ENCODE data around the gene TARBP2.

TARBP2 gene

GRCh38 chr12:53493610-53494391 is 7.3 kb upstream of the TARBP2 start:
- H3K4me3 ChIP-seq (ENCODE audit: low read depth, low read length), result peak overlapping the region; percentile 55

- H3K4me3 ChIP-seq (ENCODE audit: low read depth, low read length), result no peak overlapping the region
Measured at GRCh38 chr12:53495903-53496751, 5.0 kb upstream of the TARBP2 start.

- no peak overlapping the region for H3K4me3 ChIP-seq (ENCODE audit: low read depth, low read length)
Measured at GRCh38 chr12:53496752-53497032, 4.4 kb upstream of the TARBP2 start.

- H3K4me3 ChIP-seq (ENCODE audit: low read depth, low read length), result no peak overlapping the region
Measured at GRCh38 chr12:53497461-53497860, 3.6 kb upstream of the TARBP2 start.

GRCh38 chr12:53498235-53498630 is 2.9 kb upstream of the TARBP2 start:
- H3K4me3 ChIP-seq (ENCODE audit: low read depth, low read length), result no peak overlapping the region

GRCh38 chr12:53499266-53500141 is 1.6 kb upstream of the TARBP2 start, which contains the start of gene MAP3K12:
MAP3K12 (minus strand) TSS chr12:53499458; CDS start chr12:53487391, 12,067 bp downstream.
- H3K4me3 ChIP-seq (ENCODE audit: low read depth, low read length), result peak within 1 kb of the TSS; percentile 63

- peak overlapping the region; percentile 63 for H3K4me3 ChIP-seq (ENCODE audit: low read depth, low read length)
Measured at GRCh38 chr12:53500142-53500775, 824 bp upstream of the TARBP2 start.

GRCh38 chr12:53501615-53502181 is 615 bp downstream of the TARBP2 start:
- H3K4me3 ChIP-seq (ENCODE audit: low read depth, low read length), result peak overlapping the region; percentile 59

- H3K4me3 ChIP-seq (ENCODE audit: low read depth, low read length), result no peak overlapping the region
Measured at GRCh38 chr12:53502331-53502730, 1.2 kb downstream of the TARBP2 start.

- no peak overlapping the region for H3K4me3 ChIP-seq (ENCODE audit: low read depth, low read length)
Measured at GRCh38 chr12:53502983-53503728, 2.1 kb downstream of the TARBP2 start.

- H3K4me3 ChIP-seq (ENCODE audit: low read depth, low read length), result no peak overlapping the region
Measured at GRCh38 chr12:53504004-53504920, 3.2 kb downstream of the TARBP2 start.

GRCh38 chr12:53505086-53505485 is 4.0 kb downstream of the TARBP2 start:
- H3K4me3 ChIP-seq (ENCODE audit: low read depth, low read length), result no peak overlapping the region

- no peak overlapping the region for H3K4me3 ChIP-seq (ENCODE audit: low read depth, low read length)
Measured at GRCh38 chr12:53505555-53506449, 4.7 kb downstream of the TARBP2 start.

GRCh38 chr12:53506450-53506785 is 5.3 kb downstream of the TARBP2 start:
- H3K4me3 ChIP-seq (ENCODE audit: low read depth, low read length), result no peak overlapping the region

- no peak within 1 kb of the TSS for H3K4me3 ChIP-seq (ENCODE audit: low read depth, low read length)
Measured at GRCh38 chr12:53506881-53507602, 6.0 kb downstream of the TARBP2 start, which contains the start of gene NPFF. NPFF (minus strand) TSS chr12:53507484; CDS start chr12:53507474, 10 bp downstream.

GRCh38 chr12:53507603-53507885 is 6.5 kb downstream of the TARBP2 start:
- no peak overlapping the region for H3K4me3 ChIP-seq (ENCODE audit: low read depth, low read length)

- H3K4me3 ChIP-seq (ENCODE audit: low read depth, low read length), result no peak overlapping the region
Measured at GRCh38 chr12:53508534-53509170, 7.6 kb downstream of the TARBP2 start.

All from iPS-11a (cell line).